GM20431 (cell line): ENCODE results near the gene TBCC.
"Not testable (repeated sequence)": the region's sequence is repeated elsewhere in the genome, so short reads cannot be mapped to it uniquely, and the experiment has no call there.

Source experiments
- in situ Hi-C: fragments of 300-500 bp; cut with MseI, MboI; formaldehyde crosslinking; loops from one replicate; pipeline ENCODE4 v1.15.0; 2020; ENCODE audit warnings: low sequenced_read_pairs; ENCODE audit not compliant: unreplicated experiment

TBCC gene

GRCh38 chr6:42774821-42775487 lies 29.1 kb upstream of the TBCC start:
- in situ Hi-C loops: not testable (repeated sequence)

DNA sequence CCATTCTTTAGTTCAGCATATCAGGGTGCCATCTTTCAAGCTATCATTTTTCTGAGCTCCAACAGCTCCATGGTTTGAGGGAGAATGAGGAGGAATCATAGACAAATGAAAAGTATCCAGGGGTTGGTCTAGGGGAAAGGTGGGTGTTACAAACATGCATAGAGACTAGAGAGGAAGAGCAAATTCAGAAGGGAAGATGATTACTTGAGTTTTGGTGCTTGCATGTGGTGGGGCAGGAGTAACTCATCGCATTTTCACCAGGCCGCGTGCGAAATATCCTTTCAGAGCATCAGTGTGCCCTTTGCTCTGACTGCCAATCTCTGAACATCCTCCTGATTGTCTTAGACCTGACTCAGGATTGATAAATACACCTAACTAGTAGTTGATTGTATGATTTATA lies 28.3 kb upstream of the TBCC start:
- in situ Hi-C loops: no loop called here

GRCh38 chr6:42771741-42772100 lies 25.8 kb upstream of the TBCC start:
- in situ Hi-C loops: no loop called here

- in situ Hi-C loops: no loop called here
Measured at GRCh38 chr6:42769836-42770235, 23.9 kb upstream of the TBCC start.

DNA sequence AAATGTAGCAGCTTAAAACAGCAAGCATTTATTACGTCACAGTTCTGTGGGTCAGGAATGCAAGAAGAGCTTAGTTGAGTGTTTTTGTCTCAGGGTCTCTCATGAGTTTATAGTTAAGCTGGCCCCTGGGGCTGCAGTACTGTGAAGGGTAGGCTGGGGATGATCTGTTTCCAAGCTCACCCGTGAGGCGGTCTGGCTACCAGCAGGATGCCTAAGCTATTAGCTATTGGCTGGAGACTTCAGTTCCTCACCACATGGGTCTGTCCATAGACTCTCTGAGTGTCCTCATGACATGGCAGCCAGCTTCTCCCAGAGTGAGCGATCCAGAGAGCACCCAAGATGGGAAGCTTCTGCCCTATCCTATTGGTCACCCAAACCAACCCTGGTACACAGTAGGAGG lies 23.1 kb upstream of the TBCC start:
- in situ Hi-C loops: no loop called here

GRCh38 chr6:42766163-42766670 lies 20.3 kb upstream of the TBCC start:
- in situ Hi-C loops: no loop called here

- in situ Hi-C loops: no loop called here
Measured at GRCh38 chr6:42764911-42765648, 19.2 kb upstream of the TBCC start.

DNA sequence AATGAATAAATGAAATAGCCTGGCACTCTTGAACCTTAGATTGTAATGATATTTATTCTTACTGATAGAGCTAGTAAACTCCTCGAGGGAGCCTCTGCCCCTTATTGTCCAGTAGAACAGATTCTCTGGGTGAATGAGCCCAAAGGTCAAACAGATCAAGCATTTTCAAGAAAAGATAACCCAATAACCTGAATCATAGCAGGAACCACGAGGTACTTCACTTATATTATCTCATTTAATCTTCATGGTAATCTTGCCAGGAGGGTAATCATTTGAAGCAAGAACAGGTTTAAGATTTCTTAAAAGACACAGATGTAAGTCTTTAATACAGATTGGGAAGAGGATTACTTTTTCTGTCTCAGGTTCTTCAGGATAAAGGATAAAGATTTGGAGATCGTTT lies 17.0 kb upstream of the TBCC start:
- in situ Hi-C loops: no loop called here

- in situ Hi-C loops: no loop called here
Measured at GRCh38 chr6:42762426-42762859, 16.5 kb upstream of the TBCC start.

GRCh38 chr6:42761287-42762067 lies 15.6 kb upstream of the TBCC start:
- in situ Hi-C loops: no loop called here

DNA sequence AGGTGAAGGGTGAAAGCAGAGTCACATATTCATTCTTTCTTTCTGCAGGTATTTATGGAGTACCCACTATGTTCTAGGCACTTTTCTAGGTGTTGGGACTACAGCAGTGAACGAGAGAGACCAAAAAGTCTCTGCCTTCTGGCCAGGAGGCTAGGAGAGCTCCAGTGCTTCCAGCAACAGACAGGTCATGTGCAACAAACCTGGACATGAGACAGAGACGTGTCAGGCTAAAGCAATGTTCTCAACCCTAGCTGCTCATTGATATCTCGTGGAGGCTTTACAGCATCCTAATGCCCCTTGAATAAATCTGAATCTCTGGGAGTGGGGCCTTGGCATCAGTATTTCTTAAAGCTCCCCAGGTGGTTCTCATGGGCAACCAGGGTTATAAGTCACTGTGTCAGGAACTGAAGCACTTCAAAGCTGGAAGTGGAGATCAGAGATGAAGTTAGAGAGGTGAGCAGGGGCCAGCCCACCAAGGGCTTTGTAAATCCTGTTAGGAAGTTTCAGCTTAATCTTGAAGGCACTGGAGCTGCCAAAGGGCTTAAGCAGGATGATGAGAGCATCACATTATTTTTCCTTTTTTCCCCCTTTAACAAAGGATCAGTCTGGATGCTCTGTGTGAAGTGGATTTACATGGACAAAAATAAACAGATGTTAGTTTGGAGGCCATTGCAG lies 13.0 kb upstream of the TBCC start:
- in situ Hi-C loops: no loop called here

GRCh38 chr6:42756722-42757121 lies 10.8 kb upstream of the TBCC start:
- in situ Hi-C loops: no loop called here

DNA sequence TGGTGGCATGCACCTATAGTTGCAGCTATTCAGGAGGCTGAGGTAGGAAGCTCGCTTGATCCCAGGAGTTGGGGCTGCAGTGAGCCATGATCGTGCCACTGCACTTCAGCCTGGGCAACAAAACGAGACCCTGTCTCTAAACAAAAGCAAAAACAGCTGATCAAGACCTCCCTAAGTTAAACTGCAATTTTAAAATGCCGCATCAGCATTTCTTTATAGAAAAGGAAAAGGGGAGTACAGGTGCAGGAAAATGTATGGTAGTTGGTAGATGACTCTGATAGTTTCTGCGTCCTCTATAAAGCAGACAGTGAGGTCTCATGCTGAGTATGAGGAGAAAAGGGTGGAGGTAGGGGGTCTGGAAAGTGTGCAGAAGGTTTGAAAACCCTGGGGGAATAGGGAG lies 8.9 kb upstream of the TBCC start:
- in situ Hi-C loops: no loop called here

- in situ Hi-C loops: no loop called here
Measured at GRCh38 chr6:42751055-42751454, 5.2 kb upstream of the TBCC start.

DNA sequence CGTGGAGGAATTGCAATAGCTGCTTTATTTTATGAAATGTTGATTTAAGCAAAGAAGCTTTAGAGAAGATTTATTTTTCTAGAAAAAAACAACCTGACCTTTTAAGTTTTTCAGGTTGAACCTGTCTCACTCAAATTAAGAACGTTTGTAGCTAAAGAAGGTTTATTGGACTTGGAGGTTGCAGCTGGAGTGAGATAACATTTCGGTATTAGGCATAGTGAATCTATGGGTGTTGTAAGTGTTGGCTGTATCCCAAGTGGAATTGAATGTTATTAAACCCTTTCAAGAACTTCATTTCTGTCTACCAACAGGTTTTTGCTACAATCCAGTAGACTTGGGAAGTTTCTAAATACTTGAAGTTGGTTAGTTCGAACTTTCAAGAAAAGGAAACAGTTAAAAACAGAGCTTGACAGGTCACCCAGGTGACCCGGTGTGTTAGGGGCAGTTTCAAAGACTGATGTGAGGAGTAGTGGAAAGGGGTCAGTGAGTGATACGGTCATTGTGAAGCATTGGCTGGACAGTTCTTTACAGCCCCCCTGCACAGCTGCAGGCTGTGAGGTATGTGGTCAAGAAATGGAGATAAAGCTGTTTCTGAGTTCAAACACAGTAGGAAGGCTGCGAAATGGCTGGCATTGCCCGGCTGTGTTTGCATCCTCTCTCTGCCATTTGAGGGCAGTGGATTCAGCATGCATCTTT lies 2.4 kb upstream of the TBCC start:
- in situ Hi-C loops: no loop called here

DNA sequence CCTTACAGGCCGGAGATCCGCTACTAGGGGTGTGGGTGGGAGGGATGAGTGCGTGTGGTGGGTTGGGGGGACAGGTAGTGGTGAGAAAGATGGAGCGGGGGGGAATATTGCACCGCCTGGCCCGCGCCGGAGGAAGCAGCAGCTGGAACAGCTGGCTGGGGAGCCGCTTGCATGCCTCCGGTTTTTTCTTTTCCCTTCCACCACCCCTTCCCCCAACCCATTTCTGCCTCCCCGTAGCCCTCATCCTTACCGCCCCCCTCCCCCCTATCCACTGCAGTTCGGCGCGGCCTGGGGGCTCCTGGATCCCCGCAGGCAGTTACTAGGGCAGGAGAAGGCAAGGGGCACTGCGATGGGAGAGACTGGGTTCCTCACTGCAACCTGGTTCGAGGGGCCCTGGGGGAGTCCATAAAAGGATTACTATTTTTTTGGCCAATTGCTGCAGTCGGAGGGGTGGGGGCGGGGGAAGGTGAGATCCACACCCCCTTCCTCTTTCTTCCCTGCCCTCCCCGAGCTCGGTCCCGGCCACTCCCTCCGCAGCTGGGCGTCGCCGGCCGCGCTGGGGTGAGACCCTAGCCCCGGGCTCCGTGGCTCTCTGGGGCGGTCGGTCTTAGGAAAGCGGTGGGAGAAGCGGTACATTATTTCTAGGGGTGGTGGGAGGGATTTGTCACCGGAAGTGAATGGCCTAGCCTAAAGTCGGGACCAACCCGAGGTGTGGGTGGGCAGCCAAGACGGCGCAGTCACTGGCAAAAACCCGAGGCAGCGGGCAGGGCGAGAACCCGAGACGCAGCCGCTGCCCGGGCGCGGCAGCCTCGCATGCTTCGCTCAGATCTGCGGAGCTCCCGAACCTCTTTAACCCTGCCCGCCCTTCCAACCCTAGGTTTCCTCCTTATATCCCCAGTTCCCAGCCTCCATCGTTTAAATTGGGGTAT lies 824 bp upstream of the TBCC start:
- in situ Hi-C loops: no loop called here

- in situ Hi-C loops: no loop called here
Measured at GRCh38 chr6:42745083-42745639, 742 bp downstream of the TBCC start.

- in situ Hi-C loops: no loop called here
Measured at GRCh38 chr6:42744351-42744893, 1.5 kb downstream of the TBCC start.
